Activated naive CD8-positive, alpha-beta T cell treated with anti-CD3 and anti-CD28 coated beads, Interleukin-2, amount 10 ng/mL, durations not matched to agents 7 days and 5 days (primary cell): Measurements from ENCODE around the gene ERFL. TPM values are rescaled to one million over a fixed set of nuclear protein-coding genes. Genes with fewer than 3 reads are reported as not detected.

ENCODE experiments used
- ATAC-seq: fragments of 150-1000 bp; cut with Tn5 transposase; one replicate; pipeline ENCODE4 v1.10.0; 2021; ENCODE audit warnings: low read depth, moderate library complexity
- POLR2A ChIA-PET: fragments of 350-600 bp; sonication (Branson Sonifier 250); formaldehyde crosslinking; loops from one replicate; lab custom pipeline; 2021; ENCODE audit warnings: antibody characterized with exemption; lab: Charles Lee
- DNase-seq: peaks from one replicate; pipeline ENCODE4 v3.0.0; 2021
- H3K27ac Mint-ChIP-seq: one replicate; pipeline ENCODE4 v1.8.0; 2022; ENCODE audit warnings: mild to moderate bottlenecking, mixed read lengths
- H3K27me3 Mint-ChIP-seq: one replicate; pipeline ENCODE4 v1.8.0; 2022; ENCODE audit warnings: mild to moderate bottlenecking, moderate library complexity, mixed read lengths
- H3K36me3 Mint-ChIP-seq: one replicate; pipeline ENCODE4 v1.8.0; 2021; ENCODE audit warnings: mild to moderate bottlenecking, mixed read lengths
- H3K4me1 Mint-ChIP-seq: one replicate; pipeline ENCODE4 v1.8.0; 2021; ENCODE audit warnings: mixed read lengths
- H3K4me3 Mint-ChIP-seq: one replicate; pipeline ENCODE4 v1.8.0; 2022; ENCODE audit warnings: mild to moderate bottlenecking, moderate library complexity, mixed read lengths
- H3K9me3 Mint-ChIP-seq: one replicate; pipeline ENCODE4 v1.8.0; 2021; ENCODE audit warnings: mixed read lengths
- total RNA-seq, 2 experiments: library from RNA; stranded (reverse); gene quantifications; one replicate each; pipeline ENCODE4 v1.2.3, GENCODE V29; 2021

The ERFL gene
- total RNA-seq, 2 experiments from 2014 or later: 4.3 to 4.5 TPM

DNA sequence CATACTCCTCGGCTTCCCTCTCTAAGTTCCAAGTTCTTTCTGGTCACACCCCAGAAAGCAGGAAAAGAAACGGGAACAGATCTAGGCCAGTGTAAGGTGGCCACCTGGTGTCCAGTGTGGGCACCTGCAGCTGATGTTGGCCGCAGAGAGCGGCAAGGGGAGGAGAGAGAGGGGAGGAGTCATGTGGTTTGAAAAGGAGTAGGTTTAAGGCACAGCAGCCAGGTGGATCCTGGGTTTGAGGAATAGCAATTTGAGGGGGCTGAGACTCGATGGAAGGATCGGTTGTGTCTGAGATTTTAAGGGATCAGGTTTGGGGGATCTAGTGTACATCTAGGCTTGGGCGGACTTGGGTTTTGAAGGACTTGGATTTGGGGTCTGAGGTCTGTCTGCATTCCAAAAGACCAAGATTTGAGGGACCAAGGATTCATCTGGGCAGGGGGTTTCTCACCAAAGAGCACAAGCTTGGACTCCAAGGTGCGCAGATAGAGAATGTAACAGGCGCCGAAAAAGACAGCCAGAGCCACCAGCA is 29.7 kb upstream of the ERFL start:
- H3K4me3 Mint-ChIP-seq: peak overlapping the region; percentile 99
- no peaks in the 10 kb centered on the region for H3K27me3 Mint-ChIP-seq
- H3K9me3 Mint-ChIP-seq: no peaks in the 10 kb centered on the region
- DNase-seq: peak; percentile 49
- H3K36me3 Mint-ChIP-seq: no peaks in the 10 kb centered on the region
- POLR2A ChIA-PET: interaction anchor here (1.1 to 4.0 kb wide), 6 partner anchors 13 to 98 kb away, joined by 4 to 25 read pairs (median 6); partner anchors contain the start of genes CD79A, ERFL and RPS19
- ATAC-seq: no peak
- H3K4me1 Mint-ChIP-seq: peaks cover 15% of the 10 kb centered on the region
- peak overlapping the region; percentile 64 for H3K27ac Mint-ChIP-seq

DNA sequence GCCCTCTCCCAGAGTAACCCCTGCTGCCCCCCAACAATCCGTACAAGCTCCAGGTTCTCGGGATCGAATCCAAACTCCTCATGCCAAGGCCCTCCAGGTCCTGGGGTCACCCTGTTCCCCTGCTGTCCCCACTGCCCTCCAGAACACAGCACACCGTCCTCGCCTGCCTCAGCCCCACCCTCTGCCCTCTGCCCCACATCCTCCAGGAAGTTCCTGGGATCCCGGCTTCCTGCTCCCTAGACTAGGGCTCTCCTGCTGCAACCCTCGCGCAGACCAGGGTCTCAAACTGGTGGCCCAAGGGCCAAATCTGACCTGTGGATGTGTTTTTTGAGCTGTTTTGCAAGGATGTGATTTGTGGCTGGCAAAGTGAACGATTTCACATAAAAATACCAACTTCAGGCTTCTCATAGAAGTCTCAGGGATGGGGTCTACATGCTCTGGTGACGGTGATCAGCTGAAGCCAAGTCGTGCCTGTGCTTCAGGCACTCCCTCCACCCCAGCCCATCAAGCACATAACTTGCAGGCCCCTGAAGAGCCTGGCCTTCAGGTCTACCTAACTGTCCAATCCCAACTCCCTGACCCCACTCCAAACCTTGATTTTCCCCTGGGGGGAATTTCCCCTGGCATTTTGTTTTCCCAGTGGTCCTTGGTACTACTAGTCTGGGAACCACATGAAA is 29.1 kb upstream of the ERFL start:
- Mint-ChIP-seq H3K27ac (no peak overlapping the region), H3K9me3 (no peaks in the 10 kb centered on the region), H3K36me3 (no peaks in the 10 kb centered on the region), H3K4me1 (peaks cover 15% of the 10 kb centered on the region), H3K4me3 (peak overlapping the region; percentile 99), H3K27me3 (no peaks in the 10 kb centered on the region)
- POLR2A ChIA-PET: interaction anchor here (0.6 to 4.0 kb wide), 5 partner anchors 16 to 522 kb away, joined by 3 to 25 read pairs (median 5); partner anchors contain the start of genes CD79A and RPS19
- DNase-seq (no peak), ATAC-seq (no peak)

DNA sequence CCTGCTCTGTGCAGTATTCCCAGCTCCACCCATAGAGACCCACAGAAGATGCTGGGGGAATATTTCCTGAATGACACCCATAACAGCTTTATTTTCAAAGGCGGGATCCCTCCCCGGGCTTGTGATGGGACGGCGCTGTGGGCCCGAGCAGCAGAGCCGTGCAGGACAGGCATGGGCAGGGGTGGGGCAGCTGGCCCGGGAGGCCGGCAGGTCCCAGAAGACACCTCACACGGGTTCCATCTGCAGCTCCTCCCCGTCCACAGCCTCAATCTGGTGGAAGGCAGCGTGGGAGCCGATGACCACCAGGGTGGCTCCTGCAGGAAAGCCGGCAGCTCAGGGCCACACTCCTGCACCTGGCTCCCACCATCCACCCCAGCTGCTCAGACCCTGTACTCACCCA is 28.4 kb upstream of the ERFL start:
- peaks cover 17% of the 10 kb centered on the region for H3K4me1 Mint-ChIP-seq
- H3K4me3 Mint-ChIP-seq: no peak overlapping the region
- no peak overlapping the region for H3K27ac Mint-ChIP-seq
- DNase-seq: no peak
- no peaks in the 10 kb centered on the region for H3K36me3 Mint-ChIP-seq
- H3K9me3 Mint-ChIP-seq: no peaks in the 10 kb centered on the region
- ATAC-seq: no peak
- POLR2A ChIA-PET: interaction anchor here (1.9 to 4.0 kb wide), 3 partner anchors 79 to 96 kb away, joined by 5 to 25 read pairs (median 20); partner anchors contain the start of genes CD79A and RPS19
- no peaks in the 10 kb centered on the region for H3K27me3 Mint-ChIP-seq

DNA sequence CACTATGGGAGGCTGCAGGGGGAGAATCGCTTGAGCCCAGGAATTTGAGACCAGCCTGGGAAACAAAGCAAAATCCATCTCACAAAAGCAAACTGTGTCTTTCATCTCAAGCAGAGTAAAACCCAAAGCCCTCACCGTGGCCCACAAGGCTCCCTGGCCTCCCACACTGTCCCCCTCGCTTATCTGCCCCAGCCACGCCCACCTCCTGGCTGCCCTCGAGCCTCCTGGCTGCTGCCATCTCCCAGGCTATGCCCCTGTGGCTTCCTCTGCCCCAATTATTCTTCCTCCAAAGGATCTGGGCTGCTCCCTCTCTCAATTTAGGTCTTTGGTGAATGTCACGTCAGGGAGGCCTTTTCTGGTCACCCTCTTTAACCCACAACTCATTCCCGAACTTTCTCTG is 27.3 kb upstream of the ERFL start:
- POLR2A ChIA-PET: no interaction called here
- peak overlapping the region; percentile 37 for H3K27ac Mint-ChIP-seq
- ATAC-seq: no peak
- DNase-seq: no peak
- no peaks in the 10 kb centered on the region for H3K9me3 Mint-ChIP-seq
- H3K36me3 Mint-ChIP-seq: no peaks in the 10 kb centered on the region
- peaks cover 17% of the 10 kb centered on the region for H3K4me1 Mint-ChIP-seq
- no peaks in the 10 kb centered on the region for H3K27me3 Mint-ChIP-seq
- no peak overlapping the region for H3K4me3 Mint-ChIP-seq

DNA sequence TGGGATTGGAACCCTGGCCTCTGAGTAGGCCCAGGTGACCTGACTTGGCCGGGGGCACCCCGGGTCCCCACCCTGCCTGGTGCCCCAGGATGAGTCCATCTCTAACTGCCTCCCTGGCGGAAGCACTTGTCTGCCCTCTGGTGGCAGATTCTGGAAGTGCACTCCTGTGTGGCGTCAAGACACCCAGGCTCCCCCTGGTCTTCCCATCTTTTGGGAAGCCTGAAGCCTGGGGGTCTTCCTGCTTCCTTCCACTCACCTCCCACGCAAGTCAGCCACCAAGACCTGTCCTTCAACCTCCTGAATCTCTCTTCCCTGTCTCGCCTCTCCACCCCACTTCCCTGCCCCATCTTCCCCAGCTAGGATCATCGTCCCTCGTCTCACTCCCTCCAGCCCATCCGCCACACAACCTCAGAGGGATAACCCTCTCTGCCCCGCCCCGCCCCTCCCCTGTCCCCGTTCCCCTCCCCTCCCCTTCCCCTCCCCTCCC is 23.5 kb upstream of the ERFL start:
- POLR2A ChIA-PET: interaction anchor here (3.2 kb wide), 1 partner anchor 79 kb away, joined by 18 read pairs; no protein-coding TSS in a partner anchor
- no peak overlapping the region for H3K4me3 Mint-ChIP-seq
- H3K27ac Mint-ChIP-seq: peak overlapping the region; percentile 61

DNA sequence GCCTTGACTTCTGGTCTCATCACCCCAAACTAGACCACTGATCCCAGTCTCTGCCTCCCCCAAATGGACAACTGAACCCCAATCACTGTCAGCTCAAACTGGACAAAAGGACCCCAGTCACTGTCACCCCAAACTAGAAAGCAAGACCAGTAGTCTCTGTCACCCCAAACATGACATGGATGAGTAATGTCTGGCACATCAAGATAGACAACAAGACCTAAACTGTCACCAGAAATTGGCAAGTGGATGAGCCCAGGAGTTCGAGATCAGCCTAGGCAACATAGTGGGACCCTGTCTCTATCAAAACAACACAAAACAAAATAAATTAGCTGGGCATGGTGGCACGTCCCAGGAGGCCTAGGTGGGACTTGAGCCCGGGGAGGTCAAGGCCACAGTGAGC is 18.8 kb upstream of the ERFL start:
- Mint-ChIP-seq H3K4me3 (no peak overlapping the region), H3K27me3 (no peaks in the 10 kb centered on the region), H3K27ac (peak overlapping the region; percentile 40), H3K9me3 (no peaks in the 10 kb centered on the region), H3K36me3 (no peaks in the 10 kb centered on the region), H3K4me1 (peaks cover 30% of the 10 kb centered on the region)
- DNase-seq (no peak), ATAC-seq (no peak)
- POLR2A ChIA-PET: interaction anchor here (2.5 to 3.3 kb wide), 2 partner anchors 71 to 87 kb away, joined by 8 to 28 read pairs; partner anchors contain the start of genes CD79A and RPS19

More for the DNA sequence above, 23.5 kb upstream of the ERFL start:
- peak; percentile 80 for ATAC-seq
- H3K9me3 Mint-ChIP-seq: no peaks in the 10 kb centered on the region
- H3K4me1 Mint-ChIP-seq: peaks cover 12% of the 10 kb centered on the region
- no peaks in the 10 kb centered on the region for H3K27me3 Mint-ChIP-seq
- DNase-seq: peak; percentile 91
- H3K36me3 Mint-ChIP-seq: no peaks in the 10 kb centered on the region

DNA sequence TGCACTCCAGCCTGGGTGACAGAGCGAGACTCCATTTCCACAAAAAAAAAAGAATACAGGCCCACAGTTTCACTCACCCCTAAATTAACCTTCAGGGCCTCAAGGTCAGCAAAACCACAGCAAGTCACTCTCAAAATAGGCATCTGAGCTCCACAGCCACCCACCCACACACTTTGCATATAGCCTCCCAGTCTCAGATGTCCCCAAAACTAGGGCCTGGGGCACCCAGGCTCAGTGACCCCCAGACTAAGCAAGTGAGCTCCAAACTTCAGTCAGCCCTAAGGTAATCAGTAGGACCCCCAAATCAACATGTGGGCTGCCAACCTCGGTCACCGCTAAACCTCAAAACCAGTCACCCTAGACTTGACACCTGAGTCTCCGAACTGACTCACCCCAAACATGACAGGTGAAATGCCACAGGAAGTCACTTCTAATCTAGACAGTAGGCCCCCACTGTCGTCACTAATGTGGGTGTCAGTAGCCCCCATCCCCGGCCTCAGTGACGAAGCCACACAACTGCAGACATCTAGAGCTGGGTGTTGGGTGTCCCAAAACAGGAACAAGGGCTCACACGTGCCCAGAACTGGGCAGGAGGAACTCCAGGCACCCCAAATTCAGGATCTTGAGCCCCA is 17.0 kb upstream of the ERFL start:
- Mint-ChIP-seq H3K27ac (peak overlapping the region; percentile 60), H3K36me3 (no peaks in the 10 kb centered on the region), H3K4me1 (peaks cover 33% of the 10 kb centered on the region), H3K9me3 (no peaks in the 10 kb centered on the region), H3K4me3 (peak overlapping the region; percentile 69), H3K27me3 (peaks cover 8% of the 10 kb centered on the region)
- POLR2A ChIA-PET: interaction anchor here (0.6 to 4.3 kb wide), 16 partner anchors 8 to 307 kb away, joined by 3 to 40 read pairs (median 6); partner anchors contain the start of genes ARHGEF1, CD79A, RABAC1 and RPS19
- ATAC-seq (peak; percentile 90), DNase-seq (peak; percentile 82)

DNA sequence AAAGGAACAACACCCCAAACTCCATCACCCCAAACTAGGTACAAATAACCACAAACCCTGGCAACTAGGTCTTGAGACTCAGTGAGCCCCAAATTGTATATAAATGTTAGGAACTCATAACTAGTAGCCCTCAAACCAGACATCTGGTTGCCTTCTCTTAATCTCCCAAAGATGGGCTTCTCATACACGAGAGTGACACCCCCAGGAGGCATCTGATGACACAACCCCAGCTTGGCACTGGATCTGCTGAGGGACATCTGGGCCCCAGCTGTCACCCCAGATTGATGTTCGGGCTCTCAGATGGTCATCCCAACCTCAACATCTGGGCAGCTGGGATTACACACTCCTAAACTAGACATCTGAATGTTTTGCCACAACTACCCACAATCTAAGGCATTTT is 16.1 kb upstream of the ERFL start:
- no peaks in the 10 kb centered on the region for H3K36me3 Mint-ChIP-seq
- no peaks in the 10 kb centered on the region for H3K9me3 Mint-ChIP-seq
- no peak for ATAC-seq
- H3K27me3 Mint-ChIP-seq: peaks cover 8% of the 10 kb centered on the region
- H3K4me1 Mint-ChIP-seq: peaks cover 33% of the 10 kb centered on the region
- POLR2A ChIA-PET: interaction anchor here (0.7 to 4.3 kb wide), 6 partner anchors 13 to 308 kb away, joined by 3 to 40 read pairs (median 6); partner anchors contain the start of gene CD79A
- DNase-seq: no peak
- no peak overlapping the region for H3K27ac Mint-ChIP-seq
- H3K4me3 Mint-ChIP-seq: no peak overlapping the region

DNA sequence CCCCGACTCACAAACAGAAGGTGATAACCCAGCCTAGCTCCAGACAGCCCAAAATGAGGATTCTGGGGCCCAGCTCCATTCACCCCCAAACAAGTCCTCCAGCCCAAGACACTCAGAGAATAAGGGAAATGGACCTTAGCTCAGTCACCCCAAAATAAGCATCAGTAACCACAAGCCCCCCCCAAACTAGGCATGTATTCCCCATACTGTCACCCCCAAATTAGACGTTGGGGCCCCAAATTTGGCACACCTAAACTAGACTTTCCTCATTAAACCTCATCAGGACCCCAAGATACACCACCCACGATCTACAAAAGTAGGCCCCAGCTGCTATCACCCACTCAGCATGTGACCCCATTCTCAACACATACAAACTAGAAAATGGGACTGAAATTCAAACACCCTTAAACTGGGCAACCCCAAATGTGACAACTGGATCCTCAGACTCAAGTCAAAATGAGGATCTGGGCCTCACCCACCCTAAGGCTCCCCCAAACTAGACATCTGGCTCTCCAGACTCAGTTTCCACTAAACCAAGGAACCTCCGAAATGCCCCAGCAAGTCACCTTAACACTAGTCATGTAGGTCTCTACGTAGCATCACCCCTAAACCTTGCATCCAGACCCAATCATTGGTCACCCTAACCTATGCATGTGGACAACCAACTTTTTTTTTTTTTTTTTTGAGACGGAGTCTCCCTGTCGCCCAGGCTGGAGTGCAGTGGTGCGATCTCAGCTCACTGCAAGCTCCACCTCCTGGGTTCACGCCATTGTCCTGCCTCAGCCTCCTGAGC is 13.4 kb upstream of the ERFL start:
- Mint-ChIP-seq H3K27ac (no peak overlapping the region), H3K4me3 (peak overlapping the region; percentile 55)
- POLR2A ChIA-PET: interaction anchor here (1.1 to 1.3 kb wide), 2 partner anchors 16 to 29 kb away, joined by 4 read pairs; no protein-coding TSS in a partner anchor

DNA sequence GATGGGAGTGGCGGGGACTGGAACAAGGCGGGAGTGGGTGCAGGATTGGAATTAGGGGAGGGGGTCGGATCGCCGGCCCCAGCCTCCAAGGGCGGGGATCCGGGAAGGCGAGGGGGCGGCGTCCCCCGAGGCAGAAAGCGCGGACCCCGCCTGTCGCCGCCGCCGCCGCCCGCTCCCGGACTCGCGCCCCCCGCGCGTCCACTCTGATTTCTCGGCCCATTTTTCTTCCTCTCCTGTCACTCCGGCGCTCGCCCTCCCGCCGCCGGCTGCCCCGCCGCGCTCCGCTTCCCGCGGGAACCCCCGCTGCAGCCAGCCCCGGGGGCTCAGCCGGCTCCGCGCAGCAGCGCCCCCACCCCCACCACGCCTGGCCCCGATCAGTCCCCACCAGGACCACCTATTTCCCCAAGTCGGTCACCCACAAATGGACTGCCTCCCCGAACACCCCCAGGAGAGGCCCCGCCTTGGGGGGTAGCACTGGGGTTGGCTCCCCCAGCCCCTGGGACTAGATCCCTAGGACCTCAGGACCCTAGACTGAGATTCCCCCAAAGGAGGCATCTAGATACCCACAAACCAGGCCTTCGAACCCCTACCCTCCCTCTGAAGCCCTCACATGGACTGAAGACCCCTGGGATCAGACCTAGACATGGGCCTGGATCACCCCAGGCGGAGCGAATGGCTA is 12.6 kb upstream of the ERFL start:
- Mint-ChIP-seq H3K27ac (peak overlapping the region; percentile 83), H3K9me3 (no peaks in the 10 kb centered on the region), H3K4me3 (peak overlapping the region; percentile 84), H3K36me3 (no peaks in the 10 kb centered on the region), H3K4me1 (peaks cover 31% of the 10 kb centered on the region), H3K27me3 (peaks cover 19% of the 10 kb centered on the region)
- DNase-seq (no peak), ATAC-seq (no peak)
- POLR2A ChIA-PET: interaction anchor here (1.1 to 1.3 kb wide), 2 partner anchors 17 to 29 kb away, joined by 4 read pairs; no protein-coding TSS in a partner anchor

More for the DNA sequence above, 13.4 kb upstream of the ERFL start:
- DNase-seq (no peak), ATAC-seq (no peak)
- H3K9me3 Mint-ChIP-seq: no peaks in the 10 kb centered on the region
- H3K36me3 Mint-ChIP-seq: no peaks in the 10 kb centered on the region
- peaks cover 28% of the 10 kb centered on the region for H3K4me1 Mint-ChIP-seq
- H3K27me3 Mint-ChIP-seq: peaks cover 13% of the 10 kb centered on the region

DNA sequence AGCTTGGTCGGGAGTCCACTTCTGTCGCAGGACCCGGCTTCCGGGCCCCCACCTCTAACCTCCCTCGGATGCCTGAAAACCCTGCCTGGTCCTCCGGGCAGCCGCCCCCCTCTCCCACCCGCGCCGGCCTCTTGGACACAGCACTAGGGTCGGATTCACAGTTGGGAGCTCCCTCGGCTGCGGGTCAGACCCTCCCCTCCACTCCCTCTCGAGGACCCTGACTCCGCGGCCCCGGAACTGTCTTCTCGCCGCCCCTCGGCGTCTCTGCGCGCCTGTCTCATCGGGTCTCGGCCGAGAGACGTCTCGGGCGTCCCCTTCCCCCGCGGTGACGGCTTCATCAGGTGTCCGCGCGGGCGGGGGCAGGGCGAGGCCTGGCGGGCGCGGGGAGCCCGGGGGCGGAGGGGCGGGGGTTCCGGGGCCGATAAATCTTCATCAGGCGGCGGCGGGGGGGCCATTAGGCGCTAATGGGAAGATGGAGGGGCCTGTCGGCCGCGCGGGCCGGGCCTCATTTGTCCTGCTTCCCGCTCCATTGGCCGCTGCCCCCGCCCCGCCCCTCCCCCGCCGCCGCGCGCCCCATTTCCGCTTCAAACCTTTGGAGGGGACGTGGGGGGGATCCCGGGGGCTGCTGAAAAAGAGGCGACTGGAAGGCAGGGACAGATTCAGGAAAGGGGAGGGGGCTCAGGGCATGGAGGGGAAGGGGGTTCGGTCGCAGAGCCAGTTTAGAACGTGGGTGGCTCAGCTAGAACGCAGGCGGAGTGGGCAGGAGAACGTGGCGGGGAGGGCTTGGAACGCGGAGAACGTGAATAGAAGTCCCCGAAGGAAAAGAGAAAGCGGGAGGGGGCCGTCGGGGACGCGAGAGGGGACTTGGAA is 11.8 kb upstream of the ERFL start:
- Mint-ChIP-seq H3K4me1 (peaks cover 28% of the 10 kb centered on the region), H3K27me3 (peaks cover 23% of the 10 kb centered on the region), H3K36me3 (no peaks in the 10 kb centered on the region), H3K27ac (peak overlapping the region; percentile 83), H3K9me3 (no peaks in the 10 kb centered on the region), H3K4me3 (peak overlapping the region; percentile 84)
- ATAC-seq (no peak), DNase-seq (no peak)
- POLR2A ChIA-PET: interaction anchor here (1.1 to 1.3 kb wide), 3 partner anchors 18 to 55 kb away, joined by 4 read pairs; no protein-coding TSS in a partner anchor
